PC-9 (cell line): ENCODE results near the gene KPNA4. TPM values are rescaled to one million over a fixed set of nuclear protein-coding genes. Genes with fewer than 3 reads are reported as not detected.

Experiments used
- BruUV-seq: library from RNA; stranded (reverse); fragments of 400-500 nt; replicated peaks from 2 replicates; lab custom pipeline; 2021; lab: Mats Ljungman, UMichigan
- CTCF ChIA-PET: fragments of 300-600 bp; sonication (Branson Sonifier 250); formaldehyde crosslinking; loops from one replicate; lab custom pipeline; 2022; ENCODE audit warnings: antibody characterized with exemption; lab: Charles Lee
- POLR2A ChIA-PET: fragments of 300-600 bp; sonication (Branson Sonifier 250); formaldehyde crosslinking; loops from one replicate; lab custom pipeline; 2022; ENCODE audit warnings: antibody characterized with exemption; ENCODE audit not compliant: unreplicated experiment; lab: Charles Lee
- DNase-seq, 2 experiments: peaks; one replicate each; pipeline versions ENCODE4 v3.0.0 to v3.0.0-alpha.2; 2015 to 2022; ENCODE audit warnings: mixed read lengths in 1 of 2
- H2AFZ ChIP-seq: fragments of 200-600 bp; sonication (generic); 2 replicates; pipeline ENCODE4 v1.8.1; 2017; ENCODE audit warnings: antibody characterized with exemption
- H3F3A ChIP-seq: fragments of 200-600 bp; sonication (generic); 2 replicates; pipeline ENCODE4 v1.8.1; 2017; ENCODE audit warnings: antibody characterized with exemption, mild to moderate bottlenecking, low read depth; ENCODE audit not compliant: insufficient read depth
- H3K27ac ChIP-seq: fragments of 200-600 bp; sonication (generic); 2 replicates; pipeline ENCODE4 v1.6.1; 2016; ENCODE audit warnings: mixed run types
- H3K27me3 ChIP-seq: fragments of 200-600 bp; sonication (generic); 2 replicates; pipeline ENCODE4 v1.6.1; 2016; ENCODE audit warnings: low read depth, mixed run types; ENCODE audit not compliant: insufficient read depth
- H3K36me3 ChIP-seq: fragments of 200-600 bp; sonication (generic); 2 replicates; pipeline ENCODE4 v1.6.1; 2016; ENCODE audit warnings: low read depth, mixed run types
- H3K4me1 ChIP-seq: fragments of 200-600 bp; sonication (generic); replicated peaks from 2 replicates; pipeline ENCODE4 v1.6.1; 2016; ENCODE audit warnings: mixed run types; ENCODE audit not compliant: insufficient read depth
- H3K4me2 ChIP-seq: fragments of 200-600 bp; sonication (generic); 2 replicates; pipeline ENCODE4 v1.6.1; 2017; ENCODE audit warnings: mixed run types
- H3K4me3 ChIP-seq: fragments of 200-600 bp; sonication (generic); 2 replicates; pipeline ENCODE4 v1.6.1; 2016; ENCODE audit warnings: mixed run types
- H3K79me2 ChIP-seq: fragments of 200-600 bp; sonication (generic); 2 replicates; pipeline ENCODE4 v1.6.1; 2017; ENCODE audit warnings: low read depth, mixed run types
- H3K9me2 ChIP-seq: fragments of 200-600 bp; sonication (generic); 2 replicates; pipeline ENCODE4 v1.8.1; 2017; ENCODE audit warnings: mild to moderate bottlenecking; ENCODE audit not compliant: insufficient read depth
- H3K9me3 ChIP-seq: fragments of 200-600 bp; sonication (generic); 2 replicates; pipeline ENCODE4 v1.8.1; 2016; ENCODE audit warnings: low read depth; ENCODE audit not compliant: insufficient read depth
- H4K20me1 ChIP-seq: fragments of 200-600 bp; sonication (generic); 2 replicates; pipeline ENCODE4 v1.8.1; 2017; ENCODE audit not compliant: insufficient read depth
- EZH2 ChIP-seq: fragments of 200-600 bp; sonication (generic); IDR thresholded peaks from 2 replicates; pipeline ENCODE4 v1.8.0; 2017; ENCODE audit warnings: antibody characterized with exemption, low read depth
- intact Hi-C: fragments of 100-400 bp; cut with micrococcal nuclease; formaldehyde crosslinking; loops from one replicate; pipeline ENCODE4 v1.10.0; 2022; ENCODE audit not compliant: unreplicated experiment
- total RNA-seq: library from RNA; stranded (reverse); gene quantifications from 2 replicates; pipeline ENCODE4 v1.2.3, GENCODE V29; 2021
- TF ChIP-seq, protein P1 (sequence below): fragments of 200-600 bp; sonication (generic); conservative IDR thresholded peaks from 2 replicates; pipeline ENCODE4 v1.6.1; 2017; ENCODE audit warnings: mixed run types, antibody characterized with exemption, mild to moderate bottlenecking, moderate library complexity

Gene KPNA4
- total RNA-seq, 1 experiment from 2014 or later, result 61.0 TPM

GRCh38 chr3:160601288-160601687 lies 35.9 kb upstream of the KPNA4 start:
- intact Hi-C loops, result no loop called here
- Histone ChIP-seq H2AFZ (no peak overlapping the region), H3K9me3 (0 out of 2 replicates have a peak, but pooled peaks cover 4% of the 10 kb centered on the region), H3F3A (no peaks in the 10 kb centered on the region; the same call in 1 of the 2 replicates), H3K4me1 (no peaks in the 10 kb centered on the region), H3K27ac (no peak overlapping the region), H3K9me2 (no peaks in the 10 kb centered on the region), H3K36me3 (no peaks in the 10 kb centered on the region), H3K4me3 (no peak overlapping the region), H3K27me3 (no peaks in the 10 kb centered on the region), H4K20me1 (no peaks in the 10 kb centered on the region), H3K4me2 (no peak overlapping the region), H3K79me2 (no peaks in the 10 kb centered on the region)
- no TSS peak for BruUV-seq
- CTCF ChIA-PET, result no interaction called here
- POLR2A ChIA-PET, result no interaction called here
- DNase-seq, result no peak
- TF ChIP-seq EZH2, result no peak
- TF ChIP-seq, protein P1, sequence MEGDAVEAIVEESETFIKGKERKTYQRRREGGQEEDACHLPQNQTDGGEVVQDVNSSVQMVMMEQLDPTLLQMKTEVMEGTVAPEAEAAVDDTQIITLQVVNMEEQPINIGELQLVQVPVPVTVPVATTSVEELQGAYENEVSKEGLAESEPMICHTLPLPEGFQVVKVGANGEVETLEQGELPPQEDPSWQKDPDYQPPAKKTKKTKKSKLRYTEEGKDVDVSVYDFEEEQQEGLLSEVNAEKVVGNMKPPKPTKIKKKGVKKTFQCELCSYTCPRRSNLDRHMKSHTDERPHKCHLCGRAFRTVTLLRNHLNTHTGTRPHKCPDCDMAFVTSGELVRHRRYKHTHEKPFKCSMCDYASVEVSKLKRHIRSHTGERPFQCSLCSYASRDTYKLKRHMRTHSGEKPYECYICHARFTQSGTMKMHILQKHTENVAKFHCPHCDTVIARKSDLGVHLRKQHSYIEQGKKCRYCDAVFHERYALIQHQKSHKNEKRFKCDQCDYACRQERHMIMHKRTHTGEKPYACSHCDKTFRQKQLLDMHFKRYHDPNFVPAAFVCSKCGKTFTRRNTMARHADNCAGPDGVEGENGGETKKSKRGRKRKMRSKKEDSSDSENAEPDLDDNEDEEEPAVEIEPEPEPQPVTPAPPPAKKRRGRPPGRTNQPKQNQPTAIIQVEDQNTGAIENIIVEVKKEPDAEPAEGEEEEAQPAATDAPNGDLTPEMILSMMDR, result no peak

- H3K4me3 ChIP-seq, result no peak overlapping the region
- ChIA-PET CTCF (no interaction called here), POLR2A (no interaction called here)
- H3K36me3 ChIP-seq, result no peaks in the 10 kb centered on the region
- no peak overlapping the region for H3K27ac ChIP-seq
- intact Hi-C loops, result no loop called here
- no peaks in the 10 kb centered on the region for H3K9me2 ChIP-seq
- TF ChIP-seq, protein P1, result no peak
- no peak for TF ChIP-seq EZH2
- H3K4me2 ChIP-seq, result no peak overlapping the region
- BruUV-seq, result no TSS peak
- H3K4me1 ChIP-seq, result no peaks in the 10 kb centered on the region
- 0 out of 2 replicates have a peak, but pooled peaks cover under 1% of the 10 kb centered on the region for H3K9me3 ChIP-seq
- H3K27me3 ChIP-seq, result no peaks in the 10 kb centered on the region
- no peak overlapping the region for H2AFZ ChIP-seq
- no peaks in the 10 kb centered on the region; the same call in 1 of the 2 replicates for H3F3A ChIP-seq
- no peak for DNase-seq
- H3K79me2 ChIP-seq, result no peaks in the 10 kb centered on the region
- no peaks in the 10 kb centered on the region for H4K20me1 ChIP-seq
Measured at GRCh38 chr3:160598865-160599264, 33.5 kb upstream of the KPNA4 start.

DNA sequence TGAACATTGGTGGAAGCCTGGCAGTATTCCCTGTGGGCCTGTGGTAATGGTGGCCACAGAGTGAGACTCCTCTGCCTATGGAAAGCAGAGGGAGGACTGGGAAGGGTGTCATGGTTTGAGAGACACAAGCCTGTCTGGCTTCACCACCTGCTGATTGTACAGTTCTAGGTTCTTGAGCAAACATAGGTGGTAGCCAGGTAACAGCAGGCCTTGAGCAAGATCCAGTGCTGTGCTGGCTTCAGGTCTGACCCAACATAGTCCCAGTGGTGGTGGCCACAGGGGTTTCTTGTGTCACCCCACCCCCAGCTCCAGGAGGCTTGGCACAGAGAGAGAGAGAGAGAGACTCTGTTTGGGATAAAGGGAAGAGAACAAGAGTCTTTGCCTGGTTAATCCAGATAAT lies 22.7 kb upstream of the KPNA4 start:
- Histone ChIP-seq H3K27me3 (no peaks in the 10 kb centered on the region), H3K36me3 (no peaks in the 10 kb centered on the region), H3K27ac (no peak overlapping the region), H3K9me3 (no peaks in the 10 kb centered on the region), H3K4me1 (no peaks in the 10 kb centered on the region), H4K20me1 (no peaks in the 10 kb centered on the region), H3K4me3 (no peak overlapping the region), H3K79me2 (no peaks in the 10 kb centered on the region), H2AFZ (no peak overlapping the region), H3K4me2 (no peak overlapping the region), H3K9me2 (no peaks in the 10 kb centered on the region), H3F3A (0 out of 2 replicates have a peak, but pooled peaks cover 3% of the 10 kb centered on the region)
- intact Hi-C loops, result no loop called here
- no TSS peak for BruUV-seq
- TF ChIP-seq, protein P1, result no peak
- TF ChIP-seq EZH2, result no peak
- ChIA-PET CTCF (no interaction called here), POLR2A (no interaction called here)
- DNase-seq, result no peak
